Progenitor cell of endocrine pancreas (in vitro differentiated cells): ENCODE measurements around the gene PAK3. TPM values are rescaled to one million over a fixed set of nuclear protein-coding genes. Genes with fewer than 3 reads are reported as not detected.

ENCODE experiments used
- DNase-seq: peaks from one replicate; pipeline ENCODE4 v3.0.0; 2021; ENCODE audit warnings: low spot score; ENCODE audit not compliant: unreplicated experiment
- H3K27ac Mint-ChIP-seq: 2 replicates; pipeline ENCODE4 v1.8.0; 2021; ENCODE audit warnings: mild to moderate bottlenecking, moderate library complexity, mixed read lengths
- H3K27me3 Mint-ChIP-seq: 2 replicates; pipeline ENCODE4 v1.8.0; 2021; ENCODE audit warnings: mixed read lengths
- H3K36me3 Mint-ChIP-seq: 2 replicates; pipeline ENCODE4 v1.8.0; 2022; ENCODE audit warnings: mixed read lengths; ENCODE audit not compliant: insufficient read depth
- H3K4me1 Mint-ChIP-seq: 2 replicates; pipeline ENCODE4 v1.8.0; 2021; ENCODE audit warnings: low read depth, mixed read lengths
- H3K4me3 Mint-ChIP-seq: 2 replicates; pipeline ENCODE4 v1.8.0; 2021; ENCODE audit warnings: low read depth, mild to moderate bottlenecking, moderate library complexity, mixed read lengths
- H3K9me3 Mint-ChIP-seq: 2 replicates; pipeline ENCODE4 v1.8.0; 2021; ENCODE audit warnings: low read depth, mixed read lengths
- CTCF ChIP-seq: fragments of 200-600 bp; sonication (generic); IDR thresholded peaks from one replicate; pipeline ENCODE4 v1.5.0; 2021; ENCODE audit warnings: antibody characterized with exemption, mild to moderate bottlenecking; ENCODE audit not compliant: unreplicated experiment
- total RNA-seq: library from RNA; stranded (reverse); gene quantifications from 2 replicates; pipeline ENCODE4 v1.2.1, GENCODE V29; 2021

PAK3 gene
- total RNA-seq, 1 donor from 2014 or later, result 18.4 TPM

GRCh38 chrX:111182997-111183396 is 87.0 kb downstream of the PAK3 start:
- TF ChIP-seq CTCF, result no peak
- DNase-seq, result no peak
- peaks cover 8% of the 10 kb centered on the region for H3K4me1 Mint-ChIP-seq
- no peak overlapping the region for H3K27ac Mint-ChIP-seq
- peaks cover 4% of the 10 kb centered on the region for H3K9me3 Mint-ChIP-seq
- no peak overlapping the region for H3K4me3 Mint-ChIP-seq
- H3K27me3 Mint-ChIP-seq, result no peaks in the 10 kb centered on the region
- peaks cover 1% of the 10 kb centered on the region for H3K36me3 Mint-ChIP-seq

GRCh38 chrX:111191598-111191997 is 95.6 kb downstream of the PAK3 start:
- Mint-ChIP-seq H3K4me3 (no peak overlapping the region), H3K27ac (no peak overlapping the region), H3K27me3 (no peaks in the 10 kb centered on the region), H3K4me1 (peaks cover 5% of the 10 kb centered on the region), H3K9me3 (peaks cover 3% of the 10 kb centered on the region), H3K36me3 (no peaks in the 10 kb centered on the region)
- no peak for DNase-seq
- TF ChIP-seq CTCF, result no peak

GRCh38 chrX:111199505-111199904 is 103.5 kb downstream of the PAK3 start:
- Mint-ChIP-seq H3K4me3 (no peak overlapping the region), H3K4me1 (peaks cover 9% of the 10 kb centered on the region), H3K9me3 (peaks cover 6% of the 10 kb centered on the region), H3K27ac (no peak overlapping the region), H3K36me3 (peaks cover 7% of the 10 kb centered on the region), H3K27me3 (no peaks in the 10 kb centered on the region)
- no peak for DNase-seq
- no peak for TF ChIP-seq CTCF

- Mint-ChIP-seq H3K4me1 (peaks cover 9% of the 10 kb centered on the region), H3K36me3 (peaks cover 7% of the 10 kb centered on the region), H3K9me3 (peaks cover 6% of the 10 kb centered on the region), H3K27me3 (no peaks in the 10 kb centered on the region), H3K4me3 (no peak overlapping the region), H3K27ac (no peak overlapping the region)
- DNase-seq, result no peak
- no peak for TF ChIP-seq CTCF
These were observed 104.3 kb downstream of the PAK3 start for GRCh38 chrX:111200327-111200726.

- Mint-ChIP-seq H3K36me3 (no peaks in the 10 kb centered on the region), H3K4me3 (no peak overlapping the region), H3K9me3 (no peaks in the 10 kb centered on the region), H3K27ac (no peak overlapping the region), H3K27me3 (no peaks in the 10 kb centered on the region), H3K4me1 (no peaks in the 10 kb centered on the region)
- no peak for TF ChIP-seq CTCF
- DNase-seq, result no peak
These were observed 111.9 kb downstream of the PAK3 start for GRCh38 chrX:111207851-111208250.
